Stimulated activated CD4-positive, alpha-beta T cell treated with anti-CD3 and anti-CD28 coated beads, Interleukin-12 subunit alpha, Interleukin-12 subunit beta, amount 100 ng/mL, for 48 hours (primary cell): Measurements from ENCODE around the gene RPL3.
A peak's percentile ranks its signal among the peaks of the same experiment; 100 is the strongest.

ENCODE experiments used
- DNase-seq, 3 donors: peaks; one replicate each; pipeline ENCODE4 v3.0.0-alpha.2; 2020; ENCODE audit warnings: low read depth in 2 of 3, low spot score in 1 of 3

RPL3 gene

GRCh38 chr22:39317775-39318506 is 1.5 kb downstream of the RPL3 start:
- no peak for DNase-seq

DNA sequence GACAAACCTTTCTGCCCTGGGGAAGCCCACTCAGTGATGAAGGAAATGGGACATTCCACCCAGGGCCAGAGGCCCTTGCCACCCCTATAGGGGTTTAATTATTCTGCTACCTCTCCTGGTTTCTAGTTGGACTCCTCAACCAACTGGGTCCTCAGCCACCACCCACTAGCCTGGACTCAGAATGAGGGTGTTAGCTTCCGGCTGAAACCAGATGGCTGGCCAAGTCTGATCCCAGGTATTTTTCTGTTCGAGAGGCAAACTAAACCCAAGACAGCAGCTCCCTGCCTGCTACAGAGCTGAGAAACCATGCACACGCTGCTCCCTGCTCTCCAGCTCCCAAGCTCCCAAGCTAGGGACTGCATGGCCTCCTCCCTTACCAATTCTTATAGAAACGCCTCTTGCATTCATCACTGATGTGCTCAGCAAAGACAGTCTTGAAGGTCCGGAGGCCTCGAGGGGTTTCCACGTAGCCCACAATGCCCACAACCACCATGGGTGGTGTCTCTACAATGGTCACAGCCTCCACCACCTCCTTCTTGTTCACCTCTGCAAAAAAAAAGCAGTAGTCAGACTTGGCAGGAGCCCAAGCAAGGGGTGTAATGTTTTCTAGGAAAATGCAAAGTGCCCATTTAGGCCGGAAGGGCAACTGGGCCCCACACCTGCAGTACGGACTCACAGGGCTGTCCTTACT is 2.2 kb downstream of the RPL3 start:
- no peak for DNase-seq

GRCh38 chr22:39316440-39317083 is 2.9 kb downstream of the RPL3 start:
- DNase-seq = peak; percentile 62 to 80 (median 64)

- no peak for DNase-seq
These were observed 4.0 kb downstream of the RPL3 start for GRCh38 chr22:39315389-39315788.

DNA sequence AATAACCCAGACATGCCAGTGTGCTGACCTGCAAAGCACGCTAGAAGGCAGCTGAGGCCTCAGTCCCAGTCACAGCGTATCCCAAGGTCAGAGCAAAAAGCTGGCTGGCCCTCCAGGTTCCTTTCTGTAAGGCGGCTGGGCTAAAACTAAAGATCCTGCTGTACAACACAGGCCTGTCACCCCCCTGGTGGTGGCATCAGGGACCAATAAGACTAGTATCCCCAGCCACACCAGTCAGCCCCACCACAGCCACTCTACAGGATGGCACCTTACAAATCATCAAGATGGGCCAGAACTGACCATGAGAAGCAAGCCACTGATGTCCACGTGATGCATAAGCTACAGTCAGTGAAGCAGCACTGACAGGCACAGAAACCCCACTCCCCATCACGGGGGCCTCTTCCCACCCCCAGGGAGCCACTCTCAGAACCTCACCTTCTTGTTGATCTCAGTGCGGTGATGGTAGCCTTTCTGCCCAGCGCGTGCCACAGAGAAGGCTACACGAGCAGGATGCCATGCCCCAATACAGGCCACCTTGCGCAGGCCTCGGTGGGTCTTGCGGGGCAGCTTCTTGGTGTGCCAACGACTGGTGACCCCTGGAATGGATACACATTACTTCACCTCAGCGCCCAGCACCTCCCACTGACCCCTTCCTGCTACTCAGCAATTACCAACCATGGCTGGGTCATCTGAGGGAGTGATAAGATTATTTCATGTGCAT is 5.0 kb downstream of the RPL3 start:
- no peak for DNase-seq

DNA sequence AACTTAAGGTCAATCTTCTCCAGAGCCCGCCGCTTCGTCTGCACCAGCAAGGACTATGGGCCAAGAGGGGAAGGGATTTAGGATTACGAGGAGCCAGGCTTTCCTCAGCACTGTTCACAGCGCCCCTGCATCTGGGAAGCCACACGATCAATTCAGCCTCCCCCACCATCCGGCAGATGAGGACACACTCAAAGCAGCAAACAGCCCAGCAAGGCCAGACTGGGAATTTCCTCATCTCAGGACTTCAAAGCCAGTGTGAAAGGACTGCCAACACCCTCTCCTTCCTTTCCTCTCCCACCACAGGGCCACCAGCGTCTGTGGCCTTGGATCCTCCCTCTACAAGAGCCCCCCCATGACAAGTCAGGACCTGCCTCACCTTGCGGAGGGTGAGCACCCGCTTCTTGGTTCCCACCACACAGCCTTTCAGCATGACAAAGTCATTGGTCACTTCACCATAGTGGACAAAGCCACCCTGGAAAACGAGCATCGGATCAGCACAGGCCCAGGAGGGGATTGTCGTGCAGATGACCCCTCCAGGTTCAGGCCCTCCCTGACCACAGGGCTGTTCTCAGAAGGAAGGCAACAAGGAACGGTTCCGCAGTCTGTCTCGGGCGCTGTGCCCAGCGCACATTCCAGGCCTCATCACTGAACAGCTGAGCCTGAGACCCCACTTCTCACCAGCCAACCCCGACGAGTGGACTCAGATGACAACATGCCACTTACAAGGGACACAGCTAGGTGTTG is 6.0 kb downstream of the RPL3 start:
- no peak for DNase-seq

DNA sequence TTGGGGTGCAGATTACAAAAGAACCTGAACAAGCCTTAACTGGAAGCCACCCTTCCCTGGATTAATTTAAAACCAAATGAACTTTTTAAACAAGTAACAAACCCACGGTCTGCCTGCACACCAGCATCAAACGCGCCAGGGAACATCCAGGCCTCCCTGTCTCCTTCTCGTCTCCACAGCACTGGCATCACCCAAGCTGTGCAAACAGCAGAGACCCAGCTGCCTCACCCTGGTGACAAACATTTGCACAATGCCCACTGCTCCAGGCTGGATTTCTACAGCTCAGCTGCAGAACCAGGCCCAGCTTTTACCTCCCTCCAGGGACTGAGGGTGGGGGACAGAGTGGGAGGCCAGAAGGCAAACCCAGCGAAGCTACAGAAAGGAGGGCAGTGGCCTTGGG is 7.0 kb downstream of the RPL3 start:
- no peak for DNase-seq

GRCh38 chr22:39311592-39312400 is 7.6 kb downstream of the RPL3 start:
- DNase-seq = no peak

GRCh38 chr22:39309881-39310714 is 9.3 kb downstream of the RPL3 start:
- DNase-seq = no peak

DNA sequence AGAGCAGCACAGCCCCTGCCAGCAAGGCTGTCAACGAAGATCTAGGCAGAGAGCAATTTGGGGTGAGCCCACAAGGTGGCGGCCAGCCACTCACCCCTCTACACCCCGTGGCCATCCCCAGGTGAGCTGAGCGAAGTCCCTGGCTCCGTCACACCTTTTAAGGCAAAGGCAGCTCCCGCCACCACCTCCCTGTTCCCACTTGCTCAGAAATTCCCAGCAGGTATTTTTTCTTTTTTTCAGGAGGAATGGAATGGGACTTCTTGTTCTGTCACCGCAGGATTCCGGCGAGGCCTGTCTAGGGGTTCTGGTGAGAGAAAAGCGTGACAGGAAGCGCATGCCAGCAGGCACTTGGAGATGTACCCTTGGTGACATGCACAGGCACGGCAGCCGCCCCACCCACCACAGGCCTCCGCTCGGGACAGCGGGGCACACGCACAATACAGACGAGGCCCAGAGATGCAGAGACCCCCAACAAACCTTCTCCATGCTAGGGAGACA is 10.0 kb downstream of the RPL3 start:
- DNase-seq = no peak

- DNase-seq = no peak
These were observed 10.6 kb downstream of the RPL3 start for GRCh38 chr22:39308614-39309363.

GRCh38 chr22:39306456-39307361 is 12.7 kb downstream of the RPL3 start:
- peak in 1 of 3 donors; percentile 52 for DNase-seq

DNA sequence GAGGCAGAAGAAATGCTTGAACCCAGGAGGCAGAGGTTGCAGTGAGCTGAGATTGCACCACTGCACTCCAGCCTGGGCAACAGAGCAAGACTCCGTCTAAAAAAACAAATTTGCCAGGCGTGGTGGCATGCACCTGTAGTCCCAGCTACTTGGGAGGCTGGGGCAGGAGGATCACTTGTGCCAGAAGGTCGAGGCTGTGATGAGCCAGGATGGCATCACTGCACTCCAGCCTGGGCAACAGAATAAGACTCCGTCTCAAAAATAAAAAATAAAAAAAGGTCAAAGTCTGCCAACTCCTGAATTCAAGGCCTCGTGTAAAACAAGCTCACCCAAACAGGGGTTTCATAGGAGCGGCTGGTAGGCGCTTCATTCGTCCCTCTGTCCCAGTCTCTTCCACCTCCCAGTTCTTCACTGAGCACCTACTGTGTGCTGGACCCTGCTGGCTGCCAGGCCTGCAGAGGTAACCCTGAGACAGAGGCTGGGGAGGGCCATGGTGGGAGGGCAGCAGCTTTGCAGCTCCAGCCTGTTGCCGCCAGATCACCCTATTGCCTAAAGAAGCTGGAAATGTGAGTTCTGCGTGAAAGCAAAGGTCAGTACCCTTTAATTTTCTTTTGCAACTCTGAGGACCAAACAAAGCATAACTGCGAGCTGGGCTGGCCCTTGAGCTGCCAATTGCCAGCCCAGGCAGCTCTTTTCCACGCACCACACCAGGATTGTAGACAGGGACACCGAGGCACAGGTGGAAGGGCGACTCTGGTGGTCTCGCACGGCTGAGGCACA is 15.3 kb downstream of the RPL3 start:
- DNase-seq = no peak

- no peak for DNase-seq
These were observed 16.1 kb downstream of the RPL3 start for GRCh38 chr22:39303358-39303757.

GRCh38 chr22:39302431-39302960 is 16.9 kb downstream of the RPL3 start:
- DNase-seq = no peak

DNA sequence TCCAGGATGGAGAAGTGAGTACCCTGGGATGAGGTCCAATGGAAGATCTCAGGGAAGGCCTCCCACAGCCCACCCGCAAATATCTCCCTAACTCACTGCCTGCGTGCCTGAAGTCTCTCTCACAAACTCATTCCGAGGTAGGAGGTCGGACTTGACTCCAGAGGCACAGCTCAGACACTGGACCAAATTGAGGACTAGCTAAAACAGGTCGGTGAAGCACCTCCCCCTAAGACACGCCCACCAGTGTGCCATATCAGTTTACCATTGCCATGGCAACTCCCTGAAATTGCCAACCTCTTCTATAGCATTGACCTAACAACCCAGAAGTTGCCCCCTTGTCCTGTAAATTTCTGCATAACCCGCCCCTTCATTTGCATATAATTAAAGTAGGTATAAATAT is 17.5 kb downstream of the RPL3 start:
- DNase-seq = no peak
